HepG2 (cell line): ENCODE results near the gene POLRMT. TPM values are rescaled to one million over a fixed set of nuclear protein-coding genes. Genes with fewer than 3 reads are reported as not detected.

Source experiments
- ADNP ChIP-seq: sonication (generic); formaldehyde crosslinking; IDR thresholded peaks from 2 replicates; pipeline ENCODE4 v1.4.0; 2020; ENCODE audit warnings: missing genetic modification reagents
- AKAP8 ChIP-seq: sonication (generic); formaldehyde crosslinking; IDR thresholded peaks from 2 replicates; pipeline ENCODE4 v1.5.1; 2020; ENCODE audit warnings: mild to moderate bottlenecking, missing genetic modification reagents
- CBFB ChIP-seq: sonication (generic); formaldehyde crosslinking; IDR thresholded peaks from 2 replicates; pipeline ENCODE4 v1.4.0; 2020; ENCODE audit warnings: missing genetic modification reagents
- CBX2 ChIP-seq, 2 experiments: fragments of 200-600 bp in 1 of 2; sonication (generic); formaldehyde crosslinking in 1 of 2; IDR thresholded peaks; 2 replicates each; pipeline versions ENCODE4 v1.7.0 to v1.8.1; 2018 to 2022; ENCODE audit warnings: low read depth in 2 of 2, low read length in 1 of 2, mild to moderate bottlenecking in 1 of 2, missing genetic modification reagents in 1 of 2
- EHMT2 ChIP-seq: fragments of 200-600 bp; sonication (generic); IDR thresholded peaks from 2 replicates; pipeline ENCODE4 v1.7.0; 2017; ENCODE audit warnings: antibody characterized with exemption, low read depth, low read length, borderline replicate concordance
- HNRNPL ChIP-seq: fragments of 200-400 bp; formaldehyde crosslinking; IDR thresholded peaks from 2 replicates; pipeline ENCODE4 v1.6.1; 2017; ENCODE audit warnings: mild to moderate bottlenecking, low read depth, low read length
- LCORL ChIP-seq, 2 experiments: fragments of 450-650 bp in 1 of 2; sonication (generic) in 1 of 2; formaldehyde crosslinking in 1 of 2; IDR thresholded peaks; 2 replicates each; pipeline versions ENCODE4 v1.5.0 to v1.6.1; 2017 to 2020; ENCODE audit warnings: antibody characterized with exemption in 1 of 2, missing genetic modification reagents in 1 of 2
- PAF1 ChIP-seq: IDR thresholded peaks from 2 replicates; pipeline ENCODE4 v1.6.1; 2016; ENCODE audit warnings: missing genetic modification reagents, missing compliant biosample characterization
- THYN1 ChIP-seq: sonication (generic); formaldehyde crosslinking; IDR thresholded peaks from 2 replicates; pipeline ENCODE4 v1.8.1; 2023; ENCODE audit warnings: low read depth, mild to moderate bottlenecking, moderate library complexity, missing genetic modification reagents, borderline replicate concordance
- TOPORS ChIP-seq: sonication (generic); formaldehyde crosslinking; IDR thresholded peaks from 2 replicates; pipeline ENCODE4 v1.8.0; 2023; ENCODE audit warnings: mild to moderate bottlenecking, missing genetic modification reagents
- ZNF251 ChIP-seq: sonication (generic); formaldehyde crosslinking; IDR thresholded peaks from 2 replicates; pipeline ENCODE4 v1.9.0; 2021; ENCODE audit warnings: mild to moderate bottlenecking, missing genetic modification reagents
- ZNF674 ChIP-seq: sonication (generic); formaldehyde crosslinking; IDR thresholded peaks from 2 replicates; pipeline ENCODE4 v1.5.0; 2020; ENCODE audit warnings: low read depth, mild to moderate bottlenecking, missing genetic modification reagents
- ZNF790 ChIP-seq: sonication (generic); formaldehyde crosslinking; IDR thresholded peaks from 2 replicates; pipeline ENCODE4 v1.8.0; 2022; ENCODE audit warnings: missing genetic modification reagents, mild to moderate bottlenecking, borderline replicate concordance
- polyA plus RNA-seq, 8 experiments: library from polyadenylated mRNA; depleted of rRNA in 3 of 8; stranded (reverse) in 7 of 8; unstranded in 1 of 8; fragments of >200 nt; fragmentation: Illumina TruSeq in 4 of 8; extraction: Trizol in 4 of 8; gene quantifications; 2 replicates each; pipeline versions ENCODE4 v1.2.1 to v1.2.3, GENCODE V29; 2011 to 2016; ENCODE audit warnings: low read depth in 4 of 8, missing spikeins in 1 of 8, mixed read lengths in 1 of 8; ENCODE audit not compliant: insufficient read depth in 1 of 8
- total RNA-seq, 5 experiments: library from RNA; depleted of rRNA; stranded (reverse); fragments of >200 nt; fragmentation: Illumina TruSeq; extraction: Trizol; gene quantifications; 2 replicates each; pipeline ENCODE4 v1.2.3, GENCODE V29; 2016; ENCODE audit warnings: low read depth in 1 of 5
- TF ChIP-seq, protein P1 (sequence below): sonication (generic); formaldehyde crosslinking; IDR thresholded peaks from 2 replicates; pipeline ENCODE4 v1.8.0; 2022; ENCODE audit warnings: mild to moderate bottlenecking, missing genetic modification reagents
- TF ChIP-seq, protein P2 (sequence below): sonication (generic); formaldehyde crosslinking; IDR thresholded peaks from 2 replicates; pipeline ENCODE4 v1.5.0; 2020; ENCODE audit warnings: mild to moderate bottlenecking, low read depth, missing genetic modification reagents, borderline replicate concordance
- TF ChIP-seq, protein P3 (sequence below): sonication (generic); formaldehyde crosslinking; IDR thresholded peaks from 2 replicates; pipeline ENCODE4 v1.8.1; 2023; ENCODE audit warnings: missing genetic modification reagents, mild to moderate bottlenecking, borderline replicate concordance
- TF ChIP-seq, protein P4 (sequence below), 2 experiments: IDR thresholded peaks; 2 replicates each; pipeline ENCODE4 v1.6.1; 2011 to 2012; ENCODE audit warnings: low read length in 2 of 2, borderline replicate concordance in 1 of 2, low read depth in 1 of 2, mild to moderate bottlenecking in 1 of 2, moderate library complexity in 1 of 2
- TF ChIP-seq, protein P5 (sequence below): sonication (generic); formaldehyde crosslinking; IDR thresholded peaks from 2 replicates; pipeline ENCODE4 v1.4.0; 2020; ENCODE audit warnings: missing genetic modification reagents
- TF ChIP-seq, protein P6 (sequence below): sonication (generic); formaldehyde crosslinking; IDR thresholded peaks from 2 replicates; pipeline ENCODE4 v1.4.0; 2020; ENCODE audit warnings: missing genetic modification reagents, borderline replicate concordance

POLRMT gene
- total and polyA plus RNA-seq, 2 of the 13 experiments (the other 11 are each of a cell fraction or from before 2014, with no cell fraction given), result 78.0 to 101 TPM

DNA sequence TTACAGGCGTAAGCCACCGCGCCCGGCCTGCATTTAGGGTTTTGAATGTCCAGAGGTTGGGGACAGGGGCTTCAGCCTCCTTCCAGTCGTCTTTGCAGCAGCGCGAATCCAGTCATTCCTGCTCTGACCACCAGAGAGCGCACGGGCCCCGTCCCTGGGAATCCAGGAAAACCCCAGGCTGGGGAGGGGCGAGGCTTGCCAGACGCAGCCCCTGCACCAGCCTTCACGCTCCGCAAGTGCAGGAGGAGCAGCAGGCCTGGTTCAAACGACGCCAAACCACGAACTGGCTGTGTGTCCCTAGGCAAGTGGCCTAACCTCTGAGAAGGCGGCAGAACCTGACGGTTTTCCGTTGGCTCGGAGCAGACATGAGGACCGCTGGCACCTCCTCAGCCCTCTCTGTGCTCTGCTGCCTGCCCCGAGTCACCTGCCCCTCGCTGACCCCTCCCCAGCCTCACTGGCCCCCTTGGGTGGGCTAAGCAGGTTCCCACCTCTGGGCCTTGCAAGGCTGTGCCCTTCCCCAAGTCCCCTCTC lies 31.6 kb upstream of the POLRMT start (continued):
- TF ChIP-seq, protein P1, sequence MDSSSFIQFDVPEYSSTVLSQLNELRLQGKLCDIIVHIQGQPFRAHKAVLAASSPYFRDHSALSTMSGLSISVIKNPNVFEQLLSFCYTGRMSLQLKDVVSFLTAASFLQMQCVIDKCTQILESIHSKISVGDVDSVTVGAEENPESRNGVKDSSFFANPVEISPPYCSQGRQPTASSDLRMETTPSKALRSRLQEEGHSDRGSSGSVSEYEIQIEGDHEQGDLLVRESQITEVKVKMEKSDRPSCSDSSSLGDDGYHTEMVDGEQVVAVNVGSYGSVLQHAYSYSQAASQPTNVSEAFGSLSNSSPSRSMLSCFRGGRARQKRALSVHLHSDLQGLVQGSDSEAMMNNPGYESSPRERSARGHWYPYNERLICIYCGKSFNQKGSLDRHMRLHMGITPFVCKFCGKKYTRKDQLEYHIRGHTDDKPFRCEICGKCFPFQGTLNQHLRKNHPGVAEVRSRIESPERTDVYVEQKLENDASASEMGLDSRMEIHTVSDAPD (CRISPR knock-in tag), result no peak
- TF ChIP-seq, protein P2, sequence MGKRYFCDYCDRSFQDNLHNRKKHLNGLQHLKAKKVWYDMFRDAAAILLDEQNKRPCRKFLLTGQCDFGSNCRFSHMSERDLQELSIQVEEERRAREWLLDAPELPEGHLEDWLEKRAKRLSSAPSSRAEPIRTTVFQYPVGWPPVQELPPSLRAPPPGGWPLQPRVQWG (CRISPR knock-in tag), result no peak
- TF ChIP-seq, protein P3, sequence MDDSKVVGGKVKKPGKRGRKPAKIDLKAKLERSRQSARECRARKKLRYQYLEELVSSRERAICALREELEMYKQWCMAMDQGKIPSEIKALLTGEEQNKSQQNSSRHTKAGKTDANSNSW, result no peak
- TF ChIP-seq THYN1 (CRISPR knock-in tag) (no peak), CBFB (CRISPR knock-in tag) (peak; percentile 85), PAF1 (CRISPR knock-in tag) (no peak), ZNF790 (CRISPR knock-in tag) (peak; percentile 41; the same call in 1 of the 2 replicates), EHMT2 (no peak), LCORL (IDR thresholded peaks at IDR 0.05) (no peak), LCORL (CRISPR knock-in tag; IDR thresholded peaks at IDR 0.05) (peak; percentile 93), TOPORS (CRISPR knock-in tag) (no peak), ZNF251 (no peak), ADNP (CRISPR knock-in tag) (no peak), CBX2 (IDR thresholded peaks at IDR 0.05; ENCODE audit: low read depth, low read length) (no peak), CBX2 (CRISPR knock-in tag; IDR thresholded peaks at IDR 0.05; ENCODE audit: low read depth) (no peak), HNRNPL (no peak), AKAP8 (CRISPR knock-in tag) (no peak), ZNF674 (CRISPR knock-in tag) (no peak)
- TF ChIP-seq, protein P4, sequence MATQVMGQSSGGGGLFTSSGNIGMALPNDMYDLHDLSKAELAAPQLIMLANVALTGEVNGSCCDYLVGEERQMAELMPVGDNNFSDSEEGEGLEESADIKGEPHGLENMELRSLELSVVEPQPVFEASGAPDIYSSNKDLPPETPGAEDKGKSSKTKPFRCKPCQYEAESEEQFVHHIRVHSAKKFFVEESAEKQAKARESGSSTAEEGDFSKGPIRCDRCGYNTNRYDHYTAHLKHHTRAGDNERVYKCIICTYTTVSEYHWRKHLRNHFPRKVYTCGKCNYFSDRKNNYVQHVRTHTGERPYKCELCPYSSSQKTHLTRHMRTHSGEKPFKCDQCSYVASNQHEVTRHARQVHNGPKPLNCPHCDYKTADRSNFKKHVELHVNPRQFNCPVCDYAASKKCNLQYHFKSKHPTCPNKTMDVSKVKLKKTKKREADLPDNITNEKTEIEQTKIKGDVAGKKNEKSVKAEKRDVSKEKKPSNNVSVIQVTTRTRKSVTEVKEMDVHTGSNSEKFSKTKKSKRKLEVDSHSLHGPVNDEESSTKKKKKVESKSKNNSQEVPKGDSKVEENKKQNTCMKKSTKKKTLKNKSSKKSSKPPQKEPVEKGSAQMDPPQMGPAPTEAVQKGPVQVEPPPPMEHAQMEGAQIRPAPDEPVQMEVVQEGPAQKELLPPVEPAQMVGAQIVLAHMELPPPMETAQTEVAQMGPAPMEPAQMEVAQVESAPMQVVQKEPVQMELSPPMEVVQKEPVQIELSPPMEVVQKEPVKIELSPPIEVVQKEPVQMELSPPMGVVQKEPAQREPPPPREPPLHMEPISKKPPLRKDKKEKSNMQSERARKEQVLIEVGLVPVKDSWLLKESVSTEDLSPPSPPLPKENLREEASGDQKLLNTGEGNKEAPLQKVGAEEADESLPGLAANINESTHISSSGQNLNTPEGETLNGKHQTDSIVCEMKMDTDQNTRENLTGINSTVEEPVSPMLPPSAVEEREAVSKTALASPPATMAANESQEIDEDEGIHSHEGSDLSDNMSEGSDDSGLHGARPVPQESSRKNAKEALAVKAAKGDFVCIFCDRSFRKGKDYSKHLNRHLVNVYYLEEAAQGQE (IDR thresholded peaks at IDR 0.05; ENCODE audit: borderline replicate concordance in 1 of 2, low read depth in 1 of 2, low read length in 2 of 2), result no peak
- TF ChIP-seq, protein P5, sequence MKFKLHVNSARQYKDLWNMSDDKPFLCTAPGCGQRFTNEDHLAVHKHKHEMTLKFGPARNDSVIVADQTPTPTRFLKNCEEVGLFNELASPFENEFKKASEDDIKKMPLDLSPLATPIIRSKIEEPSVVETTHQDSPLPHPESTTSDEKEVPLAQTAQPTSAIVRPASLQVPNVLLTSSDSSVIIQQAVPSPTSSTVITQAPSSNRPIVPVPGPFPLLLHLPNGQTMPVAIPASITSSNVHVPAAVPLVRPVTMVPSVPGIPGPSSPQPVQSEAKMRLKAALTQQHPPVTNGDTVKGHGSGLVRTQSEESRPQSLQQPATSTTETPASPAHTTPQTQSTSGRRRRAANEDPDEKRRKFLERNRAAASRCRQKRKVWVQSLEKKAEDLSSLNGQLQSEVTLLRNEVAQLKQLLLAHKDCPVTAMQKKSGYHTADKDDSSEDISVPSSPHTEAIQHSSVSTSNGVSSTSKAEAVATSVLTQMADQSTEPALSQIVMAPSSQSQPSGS (CRISPR knock-in tag), result peak; percentile 73; the same call in 1 of the 2 replicates
- TF ChIP-seq, protein P6, sequence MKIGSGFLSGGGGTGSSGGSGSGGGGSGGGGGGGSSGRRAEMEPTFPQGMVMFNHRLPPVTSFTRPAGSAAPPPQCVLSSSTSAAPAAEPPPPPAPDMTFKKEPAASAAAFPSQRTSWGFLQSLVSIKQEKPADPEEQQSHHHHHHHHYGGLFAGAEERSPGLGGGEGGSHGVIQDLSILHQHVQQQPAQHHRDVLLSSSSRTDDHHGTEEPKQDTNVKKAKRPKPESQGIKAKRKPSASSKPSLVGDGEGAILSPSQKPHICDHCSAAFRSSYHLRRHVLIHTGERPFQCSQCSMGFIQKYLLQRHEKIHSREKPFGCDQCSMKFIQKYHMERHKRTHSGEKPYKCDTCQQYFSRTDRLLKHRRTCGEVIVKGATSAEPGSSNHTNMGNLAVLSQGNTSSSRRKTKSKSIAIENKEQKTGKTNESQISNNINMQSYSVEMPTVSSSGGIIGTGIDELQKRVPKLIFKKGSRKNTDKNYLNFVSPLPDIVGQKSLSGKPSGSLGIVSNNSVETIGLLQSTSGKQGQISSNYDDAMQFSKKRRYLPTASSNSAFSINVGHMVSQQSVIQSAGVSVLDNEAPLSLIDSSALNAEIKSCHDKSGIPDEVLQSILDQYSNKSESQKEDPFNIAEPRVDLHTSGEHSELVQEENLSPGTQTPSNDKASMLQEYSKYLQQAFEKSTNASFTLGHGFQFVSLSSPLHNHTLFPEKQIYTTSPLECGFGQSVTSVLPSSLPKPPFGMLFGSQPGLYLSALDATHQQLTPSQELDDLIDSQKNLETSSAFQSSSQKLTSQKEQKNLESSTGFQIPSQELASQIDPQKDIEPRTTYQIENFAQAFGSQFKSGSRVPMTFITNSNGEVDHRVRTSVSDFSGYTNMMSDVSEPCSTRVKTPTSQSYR, result peak; percentile 51; the same call in 1 of the 2 replicates
